Astrocyte (in vitro differentiated cells and primary cell): ENCODE results near the gene C1QL1. TPM values are rescaled to one million over a fixed set of nuclear protein-coding genes. Genes with fewer than 3 reads are reported as not detected.

Experiments
- DNase-seq: peaks from one replicate; pipeline ENCODE4 v3.0.0-alpha.2; 2010; ENCODE audit warnings: low read depth
- FAIRE-seq: peaks from 2 replicates; lab custom pipeline; 2011; peaks lifted over from hg19 to GRCh38; lab: Jason Lieb, UNC
- H2AFZ ChIP-seq: 2 replicates; pipeline ENCODE4 v1.6.0; 2012; ENCODE audit warnings: low read depth, low read length, inconsistent platforms
- H3K27ac ChIP-seq: 2 replicates; pipeline ENCODE4 v1.5.1; 2011; ENCODE audit warnings: low read depth, low read length, inconsistent platforms
- H3K27me3 ChIP-seq: 2 replicates; pipeline ENCODE4 v1.6.0; 2011; ENCODE audit warnings: low read length, inconsistent platforms; ENCODE audit not compliant: insufficient read depth
- H3K36me3 ChIP-seq: 2 replicates; pipeline ENCODE4 v1.5.1; 2011; ENCODE audit warnings: low read length, inconsistent platforms; ENCODE audit not compliant: insufficient read depth
- H3K4me1 ChIP-seq: 2 replicates; pipeline ENCODE4 v1.5.1; 2011; ENCODE audit warnings: low read length, inconsistent platforms; ENCODE audit not compliant: insufficient read depth
- H3K4me2 ChIP-seq: 2 replicates; pipeline ENCODE4 v1.6.0; 2012; ENCODE audit warnings: low read length, inconsistent platforms
- H3K4me3 ChIP-seq: 2 replicates; pipeline ENCODE4 v1.5.1; 2011; ENCODE audit warnings: low read depth, mild to moderate bottlenecking, low read length, inconsistent platforms; ENCODE audit not compliant: insufficient read depth
- H3K79me2 ChIP-seq: 2 replicates; pipeline ENCODE4 v1.6.0; 2012; ENCODE audit warnings: mild to moderate bottlenecking, low read length, inconsistent platforms; ENCODE audit not compliant: insufficient read depth
- H3K9ac ChIP-seq: 2 replicates; pipeline ENCODE4 v1.6.0; 2012; ENCODE audit warnings: mild to moderate bottlenecking, low read length, inconsistent platforms
- H3K9me3 ChIP-seq: 2 replicates; pipeline ENCODE4 v1.5.1; 2012; ENCODE audit warnings: low read depth, mild to moderate bottlenecking, low read length, inconsistent platforms; ENCODE audit not compliant: insufficient read depth
- H4K20me1 ChIP-seq: 2 replicates; pipeline ENCODE4 v1.6.0; 2012; ENCODE audit warnings: low read length, inconsistent platforms; ENCODE audit not compliant: insufficient read depth
- H3K27ac Mint-ChIP-seq: one replicate; pipeline ENCODE4 v1.8.0; 2021; ENCODE audit warnings: mild to moderate bottlenecking, mixed read lengths; ENCODE audit not compliant: unreplicated experiment
- H3K27me3 Mint-ChIP-seq: one replicate; pipeline ENCODE4 v1.8.0; 2021; ENCODE audit warnings: low read depth, mixed read lengths; ENCODE audit not compliant: unreplicated experiment
- H3K36me3 Mint-ChIP-seq: one replicate; pipeline ENCODE4 v1.8.0; 2021; ENCODE audit warnings: low read depth, mixed read lengths; ENCODE audit not compliant: unreplicated experiment
- H3K4me1 Mint-ChIP-seq: one replicate; pipeline ENCODE4 v1.8.0; 2021; ENCODE audit warnings: low read depth, mixed read lengths; ENCODE audit not compliant: unreplicated experiment
- H3K4me3 Mint-ChIP-seq: one replicate; pipeline ENCODE4 v1.8.0; 2021; ENCODE audit warnings: mild to moderate bottlenecking, moderate library complexity, mixed read lengths; ENCODE audit not compliant: unreplicated experiment
- H3K9me3 Mint-ChIP-seq: one replicate; pipeline ENCODE4 v1.8.0; 2021; ENCODE audit warnings: mild to moderate bottlenecking, mixed read lengths; ENCODE audit not compliant: unreplicated experiment
- EZH2 ChIP-seq: IDR thresholded peaks from 2 replicates; pipeline ENCODE4 v1.6.1; 2012; ENCODE audit warnings: mild to moderate bottlenecking, low read length, inconsistent platforms; ENCODE audit not compliant: insufficient read depth
- total RNA-seq: library from RNA; stranded (reverse); gene quantifications from 2 replicates; pipeline ENCODE4 v1.2.1, GENCODE V29; 2021
- TF ChIP-seq, protein P1 (sequence below): IDR thresholded peaks from 2 replicates; pipeline ENCODE4 v1.5.1; 2011; ENCODE audit warnings: low read depth, mild to moderate bottlenecking, inconsistent platforms, low read length, moderate library complexity; ENCODE audit not compliant: insufficient read depth

Gene C1QL1
- total RNA-seq, 1 donor from 2014 or later, result not detected

- H3K4me2 ChIP-seq, result no peak overlapping the region
- H3K4me1 Mint-ChIP-seq, result no peaks in the 10 kb centered on the region
- no peaks in the 10 kb centered on the region for H4K20me1 ChIP-seq
- no peaks in the 10 kb centered on the region for H3K9me3 ChIP-seq
- H3K27ac Mint-ChIP-seq, result no peak overlapping the region
- H3K36me3 Mint-ChIP-seq, result no peaks in the 10 kb centered on the region
- FAIRE-seq (no peak), DNase-seq (no peak)
- peaks cover 6% of the 10 kb centered on the region for H3K36me3 ChIP-seq
- H3K4me1 ChIP-seq, result no peaks in the 10 kb centered on the region
- H3K27me3 ChIP-seq, result no peaks in the 10 kb centered on the region
- H3K9ac ChIP-seq, result no peak overlapping the region
- H3K9me3 Mint-ChIP-seq, result no peaks in the 10 kb centered on the region
- no peak for TF ChIP-seq EZH2
- TF ChIP-seq, protein P1, sequence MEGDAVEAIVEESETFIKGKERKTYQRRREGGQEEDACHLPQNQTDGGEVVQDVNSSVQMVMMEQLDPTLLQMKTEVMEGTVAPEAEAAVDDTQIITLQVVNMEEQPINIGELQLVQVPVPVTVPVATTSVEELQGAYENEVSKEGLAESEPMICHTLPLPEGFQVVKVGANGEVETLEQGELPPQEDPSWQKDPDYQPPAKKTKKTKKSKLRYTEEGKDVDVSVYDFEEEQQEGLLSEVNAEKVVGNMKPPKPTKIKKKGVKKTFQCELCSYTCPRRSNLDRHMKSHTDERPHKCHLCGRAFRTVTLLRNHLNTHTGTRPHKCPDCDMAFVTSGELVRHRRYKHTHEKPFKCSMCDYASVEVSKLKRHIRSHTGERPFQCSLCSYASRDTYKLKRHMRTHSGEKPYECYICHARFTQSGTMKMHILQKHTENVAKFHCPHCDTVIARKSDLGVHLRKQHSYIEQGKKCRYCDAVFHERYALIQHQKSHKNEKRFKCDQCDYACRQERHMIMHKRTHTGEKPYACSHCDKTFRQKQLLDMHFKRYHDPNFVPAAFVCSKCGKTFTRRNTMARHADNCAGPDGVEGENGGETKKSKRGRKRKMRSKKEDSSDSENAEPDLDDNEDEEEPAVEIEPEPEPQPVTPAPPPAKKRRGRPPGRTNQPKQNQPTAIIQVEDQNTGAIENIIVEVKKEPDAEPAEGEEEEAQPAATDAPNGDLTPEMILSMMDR, result no peak
- no peak overlapping the region for H3K4me3 ChIP-seq
- H2AFZ ChIP-seq, result no peak overlapping the region
- H3K27ac ChIP-seq, result no peak overlapping the region
- peaks cover 3% of the 10 kb centered on the region for H3K79me2 ChIP-seq
- no peak overlapping the region for H3K4me3 Mint-ChIP-seq
- H3K27me3 Mint-ChIP-seq, result peaks cover 9% of the 10 kb centered on the region
Observed at GRCh38 chr17:44928950-44929720, 39.0 kb downstream of the C1QL1 start.

GRCh38 chr17:44928136-44928535 is 40.0 kb downstream of the C1QL1 start:
- Histone ChIP-seq H3K27me3 (no peaks in the 10 kb centered on the region), H2AFZ (no peak overlapping the region), H3K79me2 (peaks cover 3% of the 10 kb centered on the region), H3K9me3 (no peaks in the 10 kb centered on the region), H3K4me1 (no peaks in the 10 kb centered on the region), H3K4me3 (no peak overlapping the region), H3K4me2 (no peak overlapping the region), H3K9ac (no peak overlapping the region), H3K36me3 (peaks cover 6% of the 10 kb centered on the region), H3K27ac (no peak overlapping the region), H4K20me1 (no peaks in the 10 kb centered on the region)
- FAIRE-seq, result no peak
- no peaks in the 10 kb centered on the region for H3K36me3 Mint-ChIP-seq
- H3K4me3 Mint-ChIP-seq, result no peak overlapping the region
- no peak for DNase-seq
- TF ChIP-seq, protein P1, result no peak
- TF ChIP-seq EZH2, result no peak
- H3K27ac Mint-ChIP-seq, result no peak overlapping the region
- H3K4me1 Mint-ChIP-seq, result no peaks in the 10 kb centered on the region
- H3K27me3 Mint-ChIP-seq, result peaks cover 19% of the 10 kb centered on the region
- no peaks in the 10 kb centered on the region for H3K9me3 Mint-ChIP-seq

GRCh38 chr17:44927696-44928095 is 40.4 kb downstream of the C1QL1 start:
- no peak overlapping the region for H3K27ac Mint-ChIP-seq
- no peaks in the 10 kb centered on the region for H3K4me1 Mint-ChIP-seq
- DNase-seq (no peak), FAIRE-seq (no peak)
- Histone ChIP-seq H4K20me1 (no peaks in the 10 kb centered on the region), H3K36me3 (peaks cover 6% of the 10 kb centered on the region), H3K4me2 (no peak overlapping the region), H3K9me3 (no peaks in the 10 kb centered on the region), H3K27ac (no peak overlapping the region), H3K4me3 (no peak overlapping the region), H3K27me3 (no peaks in the 10 kb centered on the region), H3K9ac (no peak overlapping the region), H3K79me2 (no peaks in the 10 kb centered on the region), H2AFZ (no peak overlapping the region), H3K4me1 (no peaks in the 10 kb centered on the region)
- H3K9me3 Mint-ChIP-seq, result no peaks in the 10 kb centered on the region
- H3K27me3 Mint-ChIP-seq, result peaks cover 24% of the 10 kb centered on the region
- H3K4me3 Mint-ChIP-seq, result no peak overlapping the region
- TF ChIP-seq, protein P1, result no peak
- TF ChIP-seq EZH2, result no peak
- H3K36me3 Mint-ChIP-seq, result no peaks in the 10 kb centered on the region
